HG03159 (cell line): ENCODE measurements around the gene VPS9D1.

Experiments used
- ATAC-seq: cut with Tn5 transposase; IDR thresholded peaks from one replicate; pipeline ENCODE4 v1.9.1; 2021; ENCODE audit warnings: mild to moderate bottlenecking, moderate library complexity; ENCODE audit not compliant: unreplicated experiment

Gene VPS9D1

DNA sequence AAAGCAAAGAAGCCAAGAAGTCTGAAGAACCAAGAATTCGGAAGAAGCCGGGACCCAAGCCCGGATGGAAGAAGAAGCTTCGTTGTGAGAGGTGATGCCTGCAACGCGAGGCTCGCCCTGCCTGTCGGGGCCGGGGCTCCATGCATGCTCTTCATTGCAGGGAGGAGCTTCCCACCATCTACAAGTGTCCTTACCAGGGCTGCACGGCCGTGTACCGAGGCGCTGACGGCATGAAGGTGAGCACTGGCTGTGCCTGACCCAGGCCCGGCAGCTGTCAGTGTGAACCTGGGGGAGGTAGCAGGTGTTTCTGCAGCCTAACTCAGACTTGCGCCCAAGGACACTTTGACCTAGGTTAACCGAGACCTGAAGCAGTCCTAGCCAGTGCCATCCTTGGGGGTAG, 12.6 kb upstream of the VPS9D1 start:
- no peak for ATAC-seq

DNA sequence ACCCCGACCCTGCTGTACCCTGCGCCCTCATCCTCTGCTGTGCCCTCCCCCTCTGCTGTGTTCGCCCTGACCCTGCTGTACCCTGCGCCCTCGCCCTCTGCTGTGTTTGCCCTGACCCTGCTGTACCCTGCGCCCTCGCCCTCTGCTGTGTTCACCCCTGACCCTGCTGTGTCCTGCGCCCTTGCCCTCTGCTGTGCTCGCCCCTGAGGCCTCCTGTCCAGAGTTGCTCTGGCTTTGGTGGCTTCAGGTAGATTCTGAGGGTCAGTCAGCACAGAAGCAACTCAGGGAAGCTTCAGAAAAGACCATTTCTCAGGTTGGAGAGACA, 12.2 kb upstream of the VPS9D1 start:
- ATAC-seq: no peak

DNA sequence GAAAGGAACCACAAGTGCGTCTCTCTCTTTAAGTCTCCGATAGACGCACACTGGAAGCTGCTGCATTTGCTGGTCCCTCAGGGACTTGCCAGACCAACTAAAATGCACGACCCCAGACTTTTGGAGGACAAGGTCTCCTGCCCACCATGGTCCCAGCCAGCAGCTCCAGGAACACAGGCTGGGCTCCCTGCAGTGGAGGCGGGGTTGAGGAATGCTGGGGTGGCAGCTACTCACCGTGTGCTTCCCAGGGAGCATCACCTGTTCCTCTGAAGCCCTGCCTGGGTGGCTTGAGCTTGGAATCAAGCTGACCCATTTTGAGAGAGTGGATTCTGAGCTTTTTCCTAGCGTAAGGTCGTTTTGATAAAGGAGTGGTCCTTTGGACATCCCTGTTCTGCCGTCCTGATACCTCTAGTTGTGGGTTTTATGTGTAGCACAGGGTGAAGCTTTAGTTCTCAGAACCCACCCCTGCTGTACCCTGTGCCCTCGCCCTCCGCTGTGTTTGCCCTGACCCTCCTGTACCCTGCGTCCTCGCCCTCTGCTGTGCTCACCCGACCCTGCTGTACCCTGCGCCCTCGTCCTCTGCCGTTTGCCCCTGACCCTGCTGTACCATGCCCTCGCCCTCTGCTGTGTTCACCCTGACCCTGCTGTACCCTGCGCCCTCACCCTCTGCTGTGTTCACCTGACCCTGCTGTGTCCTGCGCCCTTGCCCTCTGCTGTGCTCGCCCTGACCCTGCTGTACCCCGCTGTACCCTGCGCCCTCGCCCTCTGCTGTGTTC, 11.6 kb upstream of the VPS9D1 start:
- no peak for ATAC-seq

DNA sequence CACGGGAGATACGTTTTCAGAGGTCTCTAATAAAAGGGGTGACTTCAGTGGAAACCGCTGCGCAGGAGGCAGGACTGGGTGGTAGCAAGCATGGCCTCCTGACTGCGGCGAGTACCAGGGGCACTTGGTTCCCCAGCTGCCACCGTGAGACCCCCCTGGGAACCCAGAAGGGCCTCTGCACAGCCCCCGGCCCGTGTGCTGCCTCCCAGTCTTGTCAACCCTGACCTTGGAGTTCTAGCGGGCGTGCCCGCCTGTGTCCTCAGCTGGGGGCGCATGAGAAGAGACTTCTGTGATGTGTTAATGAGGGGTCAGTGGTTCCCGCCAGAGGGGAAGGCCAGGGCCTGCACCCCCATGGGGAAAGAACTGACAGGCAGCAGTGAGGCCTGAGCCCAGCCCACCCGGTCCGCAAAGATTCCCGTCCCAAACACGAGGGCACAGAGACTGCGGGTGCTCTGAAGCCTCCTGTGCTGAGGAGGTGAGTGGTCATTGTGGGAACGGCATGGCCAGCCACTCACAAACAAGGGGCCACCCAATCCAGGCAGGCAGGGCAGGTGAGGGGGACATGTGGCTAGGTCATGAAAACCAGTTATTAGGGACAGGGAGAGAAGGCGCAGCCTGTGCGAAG, 10.0 kb upstream of the VPS9D1 start:
- ATAC-seq: no peak

DNA sequence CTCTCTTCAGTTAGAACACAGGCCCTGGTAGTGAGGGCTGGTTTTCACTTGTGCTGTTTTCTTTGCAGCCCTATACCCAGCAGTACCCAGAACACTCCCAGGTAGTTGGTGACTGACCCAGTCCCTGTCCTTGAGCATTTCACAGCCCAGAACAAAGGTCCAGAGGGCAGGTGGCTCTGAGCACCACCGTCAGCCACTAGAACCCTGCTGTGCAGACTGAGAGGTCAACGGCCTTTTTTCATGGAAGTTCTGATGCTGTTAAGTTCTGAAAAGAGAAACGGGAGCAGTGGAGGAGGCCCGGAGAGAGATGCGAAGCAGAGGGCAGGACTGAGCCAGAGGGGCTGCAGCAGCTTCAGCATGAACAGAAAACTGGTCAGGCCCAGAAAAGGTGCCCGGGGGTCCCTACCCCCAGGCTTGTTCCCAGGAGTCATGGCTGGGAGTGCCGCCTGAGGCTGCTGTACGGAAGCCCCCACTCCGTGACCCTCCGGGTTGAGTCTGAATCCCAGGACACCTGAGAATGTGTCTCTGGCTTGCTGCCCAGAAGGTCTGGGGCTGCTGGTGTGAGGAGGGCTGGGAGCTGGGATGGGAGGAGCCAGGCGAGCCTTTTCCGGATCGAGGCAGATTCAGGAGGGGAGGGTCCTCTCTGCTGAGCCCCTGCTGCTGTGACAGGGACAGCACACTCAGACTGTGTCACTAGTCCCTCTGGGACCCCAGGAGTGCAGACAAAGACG, 9.3 kb upstream of the VPS9D1 start:
- no peak for ATAC-seq

DNA sequence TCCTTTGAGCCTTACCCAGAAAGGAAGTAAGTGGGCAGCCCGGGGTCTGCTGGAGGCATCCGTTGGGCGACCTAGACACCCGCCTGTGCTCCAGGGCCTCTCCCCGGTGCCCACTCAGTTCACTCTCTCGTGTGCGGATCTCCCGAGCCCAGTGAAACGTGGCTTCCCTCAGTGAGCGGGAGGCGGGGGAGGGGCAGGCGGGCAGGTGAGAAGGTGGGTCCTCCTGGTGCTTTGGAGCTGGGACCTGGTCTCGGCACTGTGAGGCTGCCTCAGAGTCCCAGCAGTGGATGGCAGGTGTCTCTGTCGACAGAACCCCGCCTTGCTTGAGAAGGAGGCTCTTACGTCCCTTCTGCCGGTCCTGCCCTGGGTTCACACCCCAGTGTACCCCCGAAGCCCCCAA, 8.6 kb upstream of the VPS9D1 start:
- no peak for ATAC-seq

DNA sequence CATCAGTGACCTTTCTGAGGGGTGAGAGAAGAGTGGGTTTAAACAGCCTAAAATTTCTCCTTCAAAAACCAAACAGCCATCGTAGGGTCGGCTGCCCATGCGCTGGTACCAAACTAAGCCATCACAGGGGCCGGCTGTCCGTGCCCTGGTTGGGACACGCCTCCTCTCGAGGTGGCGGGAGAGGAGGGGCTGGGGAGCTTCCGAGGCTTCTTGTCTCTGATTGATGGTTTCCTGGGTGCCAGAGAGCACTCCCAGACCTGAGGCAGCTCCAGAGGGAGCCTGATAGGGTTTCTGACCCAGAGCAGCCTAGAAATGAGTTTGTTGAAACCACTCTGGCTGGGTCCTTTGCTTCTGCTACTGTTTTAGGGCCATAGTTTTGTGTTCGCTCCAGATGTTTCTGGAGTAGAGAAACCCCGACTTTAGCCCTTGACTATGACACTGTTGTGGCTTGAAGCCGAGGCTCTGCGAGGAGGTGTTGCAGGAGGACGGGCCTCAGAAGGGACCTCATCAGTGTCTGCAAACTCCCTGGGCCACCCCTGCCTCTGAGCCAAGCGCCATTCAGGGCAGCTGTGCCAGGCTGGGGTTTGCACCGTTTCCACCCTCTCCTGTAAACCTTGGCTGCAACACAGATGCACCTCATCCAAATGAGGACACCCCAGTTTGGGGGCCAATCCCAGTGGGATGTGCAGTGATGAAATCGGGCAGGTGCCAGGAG, 6.9 kb upstream of the VPS9D1 start:
- no peak for ATAC-seq

DNA sequence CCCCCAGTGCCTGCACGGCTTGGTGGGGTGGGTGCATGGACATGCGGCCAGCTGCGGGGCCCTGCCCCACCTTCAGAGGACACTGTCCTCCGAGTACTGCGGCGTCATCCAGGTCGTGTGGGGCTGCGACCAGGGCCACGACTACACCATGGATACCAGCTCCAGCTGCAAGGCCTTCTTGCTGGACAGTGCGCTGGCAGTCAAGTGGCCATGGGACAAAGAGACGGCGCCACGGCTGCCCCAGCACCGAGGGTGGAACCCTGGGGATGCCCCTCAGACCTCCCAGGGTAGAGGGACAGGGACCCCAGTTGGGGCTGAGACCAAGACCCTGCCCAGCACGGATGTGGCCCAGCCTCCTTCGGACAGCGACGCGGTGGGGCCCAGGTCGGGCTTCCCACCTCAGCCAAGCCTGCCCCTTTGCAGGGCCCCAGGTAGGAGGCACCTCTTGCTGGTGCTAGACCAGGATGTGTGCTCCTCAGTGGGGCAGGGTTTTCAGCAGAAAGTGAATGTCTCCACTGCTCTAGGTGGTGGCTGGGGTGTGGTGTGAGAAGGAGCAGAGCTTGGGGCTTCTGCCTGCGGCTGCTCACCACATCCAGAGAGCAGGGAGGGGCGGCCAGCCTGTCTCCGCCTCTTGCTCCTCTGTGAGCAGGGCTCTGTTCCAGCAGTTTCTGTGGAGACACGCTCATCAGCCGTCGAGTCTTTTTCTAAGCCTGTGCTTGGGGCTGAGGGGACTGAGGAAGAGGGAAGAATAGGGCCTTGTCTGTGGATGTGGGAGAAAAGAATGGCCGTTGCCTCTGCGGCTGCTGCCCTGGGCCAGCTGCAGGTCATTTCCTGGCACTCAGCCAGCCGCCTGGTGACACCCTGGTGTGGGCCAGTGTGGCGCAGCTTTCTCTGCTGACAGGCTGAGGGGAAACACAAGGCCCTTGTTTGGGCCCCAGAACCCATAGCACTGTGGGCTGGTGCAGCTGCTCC, 2.9 kb upstream of the VPS9D1 start:
- ATAC-seq: no peak

DNA sequence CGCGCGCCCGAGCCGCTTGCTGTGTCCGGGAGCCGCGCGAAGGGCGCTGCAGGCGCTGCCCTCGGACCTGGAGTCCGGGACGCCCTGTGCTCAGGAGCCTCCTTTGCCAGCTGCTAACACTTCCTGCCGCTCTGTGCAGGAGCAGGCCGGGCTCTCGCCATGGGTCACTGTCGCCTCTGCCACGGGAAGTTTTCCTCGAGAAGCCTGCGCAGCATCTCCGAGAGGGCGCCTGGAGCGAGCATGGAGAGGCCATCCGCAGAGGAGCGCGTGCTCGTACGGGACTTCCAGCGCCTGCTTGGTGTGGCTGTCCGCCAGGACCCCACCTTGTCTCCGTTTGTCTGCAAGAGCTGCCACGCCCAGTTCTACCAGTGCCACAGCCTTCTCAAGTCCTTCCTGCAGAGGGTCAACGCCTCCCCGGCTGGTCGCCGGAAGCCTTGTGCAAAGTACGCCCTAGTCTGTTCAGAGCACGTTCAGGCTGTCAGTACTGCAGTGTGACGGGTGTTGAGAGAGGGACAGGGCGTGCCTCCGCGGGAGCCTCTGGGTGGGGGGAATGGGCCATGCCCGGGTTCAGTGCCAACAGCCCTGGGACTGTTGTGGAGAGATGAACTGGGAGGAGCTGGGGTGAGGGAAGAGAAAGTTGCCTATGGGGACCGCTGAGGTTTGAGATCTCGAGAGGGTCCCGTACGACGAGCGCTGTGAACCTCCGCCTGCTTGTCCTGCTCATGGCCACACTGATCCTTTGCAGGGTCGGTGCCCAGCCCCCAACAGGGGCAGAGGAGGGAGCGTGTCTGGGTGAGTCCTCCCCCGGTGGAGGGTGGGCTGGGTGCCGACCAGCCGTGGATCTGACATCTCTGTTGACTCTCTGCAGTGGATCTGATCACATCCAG, 1.9 kb upstream of the VPS9D1 start:
- ATAC-seq: peak; percentile 30

DNA sequence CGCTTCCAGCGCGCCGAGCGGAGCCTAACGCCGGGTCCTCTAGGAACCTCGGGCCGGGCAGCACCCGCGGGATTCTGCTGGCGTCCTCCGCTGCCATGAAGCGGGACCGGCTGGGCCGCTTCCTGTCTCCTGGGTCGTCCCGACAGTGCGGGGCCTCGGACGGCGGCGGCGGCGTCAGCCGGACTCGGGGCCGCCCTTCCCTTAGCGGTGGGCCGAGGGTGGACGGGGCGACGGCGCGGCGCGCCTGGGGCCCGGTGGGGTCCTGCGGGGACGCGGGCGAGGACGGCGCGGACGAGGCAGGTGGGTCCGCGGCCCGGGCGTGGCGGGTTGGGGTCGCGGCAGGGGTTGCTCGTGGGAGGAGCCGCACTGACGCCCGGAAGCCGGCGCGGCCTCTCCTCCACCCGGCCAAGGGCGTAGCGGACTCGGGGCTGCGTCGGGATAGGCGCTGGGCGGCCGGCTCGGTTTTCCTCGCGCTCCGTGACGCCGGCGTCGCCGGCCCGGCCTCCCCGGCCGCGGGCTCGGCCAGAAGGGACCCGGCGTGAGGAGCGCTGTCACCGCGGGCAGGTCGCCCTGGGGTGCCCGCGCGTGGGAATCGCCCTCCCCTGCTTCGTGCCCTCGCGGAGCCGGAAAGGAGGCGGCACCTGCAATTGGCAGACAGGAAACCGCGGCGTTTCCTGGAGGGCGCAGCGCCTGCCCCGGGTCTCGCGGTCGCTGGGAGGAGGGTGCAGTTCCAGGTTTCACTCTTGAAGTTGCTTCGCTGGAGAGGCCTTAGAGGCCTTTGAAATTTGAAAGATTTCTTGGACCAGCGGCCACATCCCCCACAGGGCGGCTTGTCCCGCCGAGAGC, 1.1 kb upstream of the VPS9D1 start:
- ATAC-seq: peak; percentile 27

DNA sequence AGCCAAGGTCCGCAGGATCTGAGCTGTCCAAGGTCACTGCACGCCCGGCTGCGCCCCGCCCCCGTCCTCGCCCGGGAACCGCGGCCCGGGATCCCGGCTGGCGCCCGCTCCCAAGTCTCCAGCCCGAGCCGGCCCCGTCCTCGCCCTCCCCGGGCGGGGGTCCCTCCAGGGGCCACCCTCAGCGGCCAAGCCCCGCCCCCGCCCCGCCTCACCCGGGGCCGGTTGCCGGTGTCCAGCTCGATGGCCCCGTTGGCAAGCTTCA, 216 bp downstream of the VPS9D1 start:
- peak; percentile 11 for ATAC-seq

DNA sequence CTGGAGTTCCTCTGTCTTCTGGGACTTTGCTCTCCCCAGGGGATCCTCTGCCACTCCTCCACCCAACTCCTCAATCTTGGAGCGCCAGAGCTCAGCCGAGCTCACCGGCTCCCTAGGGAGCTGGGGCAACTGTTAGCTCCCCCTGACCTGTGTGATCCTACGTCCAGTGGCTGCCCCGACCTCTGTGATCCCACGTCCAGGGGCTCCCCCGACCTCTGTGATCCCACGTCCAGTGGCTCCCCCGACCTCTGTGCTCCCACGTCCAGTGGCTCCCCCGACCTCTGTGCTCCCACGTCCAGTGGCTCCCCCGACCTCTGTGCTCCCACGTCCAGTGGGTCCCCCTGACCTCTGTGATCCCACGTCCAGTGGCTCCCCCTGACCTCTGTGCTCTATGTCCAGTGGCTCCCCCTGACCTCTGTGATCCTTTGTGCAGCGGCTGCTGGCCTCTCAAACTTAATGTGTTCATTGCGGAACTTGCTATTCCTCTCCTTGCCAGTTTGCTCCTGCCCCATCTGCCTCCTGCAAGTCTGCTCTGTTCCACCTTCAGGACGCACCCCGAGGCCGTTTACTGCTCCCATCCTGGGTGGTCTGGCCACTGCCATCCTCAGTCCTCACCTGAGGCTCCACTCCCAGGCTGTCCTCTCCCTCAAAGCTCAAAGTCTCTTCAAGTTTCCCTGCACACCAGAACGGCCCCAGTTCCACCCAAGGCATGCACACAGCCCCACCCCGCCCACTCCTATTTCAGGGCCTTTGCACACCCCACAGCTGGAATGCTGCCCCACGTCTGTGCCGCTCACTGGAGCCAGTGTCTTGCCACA, 2.8 kb downstream of the VPS9D1 start:
- no peak for ATAC-seq

DNA sequence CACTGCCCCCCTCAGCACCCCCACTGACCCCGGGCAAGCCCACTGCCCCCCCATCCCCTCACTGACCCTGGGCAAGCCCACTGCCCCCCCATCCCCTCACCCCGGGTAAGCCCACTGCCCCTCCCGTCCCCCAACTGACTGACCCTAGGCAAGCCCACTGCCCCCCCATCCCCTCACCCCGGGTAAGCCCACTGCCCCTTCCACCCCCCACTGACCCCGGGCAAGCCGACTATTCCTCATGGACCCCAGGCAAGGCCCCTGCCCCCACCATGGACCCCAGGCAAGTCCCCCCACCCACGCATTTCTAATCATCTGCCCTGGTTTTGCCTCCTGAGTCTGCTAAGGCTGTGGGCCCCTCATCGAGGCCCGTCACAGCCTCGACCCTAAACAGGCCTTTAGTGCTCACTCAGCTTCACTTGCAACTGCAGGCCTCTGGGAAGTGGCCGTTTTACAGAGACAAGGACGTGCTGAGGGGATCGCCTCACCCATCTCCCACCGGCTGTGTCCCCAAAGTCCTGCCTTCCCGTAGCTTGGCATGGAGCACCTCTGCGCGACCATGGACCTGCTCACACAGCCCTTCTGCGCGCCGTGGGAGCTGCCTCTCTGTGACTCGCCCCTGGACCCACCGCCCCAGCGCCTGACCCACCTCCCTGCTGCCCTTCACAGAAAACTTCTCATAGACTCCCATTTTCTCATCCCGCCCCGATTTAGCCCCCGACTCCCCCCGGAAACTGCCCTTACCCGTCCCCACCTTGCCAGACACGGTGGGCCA, 3.6 kb downstream of the VPS9D1 start:
- ATAC-seq: no peak

DNA sequence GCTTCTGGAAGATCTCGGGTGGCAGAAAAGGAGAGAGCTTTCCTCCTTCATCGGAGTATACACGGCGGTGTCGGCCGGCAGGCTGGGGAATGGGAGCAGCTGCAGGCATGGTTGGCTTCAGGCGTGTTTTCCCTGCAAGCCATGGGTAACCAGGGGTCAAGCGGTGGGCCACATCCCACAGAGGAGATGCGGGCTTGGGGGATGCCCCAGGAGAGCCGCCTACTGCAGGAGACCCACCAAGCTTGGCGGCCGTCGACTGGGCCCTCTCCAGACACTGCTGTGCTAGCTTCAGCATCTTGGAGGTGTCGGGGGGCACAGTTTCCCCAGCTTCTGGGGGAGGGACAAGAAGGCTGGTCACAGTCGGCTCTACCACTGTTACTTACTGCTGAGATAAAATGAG, 4.2 kb downstream of the VPS9D1 start:
- ATAC-seq: no peak

DNA sequence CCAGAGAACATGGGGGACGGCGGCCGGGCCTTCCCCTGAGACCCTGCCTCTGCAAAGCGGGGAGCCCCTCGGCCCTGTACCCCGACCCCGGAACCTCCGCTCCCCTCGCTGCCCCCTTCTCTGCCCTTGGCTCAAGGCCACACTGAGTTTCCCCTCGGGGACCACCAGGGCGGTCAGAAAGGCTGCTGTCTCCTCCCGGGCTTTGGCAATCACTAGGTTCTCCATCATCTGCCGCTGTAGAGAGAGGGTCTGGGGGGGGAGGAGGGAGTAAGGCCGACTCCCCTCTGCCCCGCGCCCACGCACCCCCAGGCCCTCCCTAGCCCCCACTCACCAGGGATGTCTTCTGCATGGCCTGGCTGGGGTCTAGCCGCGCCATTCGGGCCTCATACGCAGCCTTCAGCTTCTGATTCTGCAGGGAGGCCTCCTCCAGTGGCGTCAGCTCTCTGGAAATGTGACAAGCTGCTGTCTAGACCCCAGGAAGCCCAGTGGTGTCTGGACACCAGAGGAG, 8.4 kb downstream of the VPS9D1 start:
- no peak for ATAC-seq

DNA sequence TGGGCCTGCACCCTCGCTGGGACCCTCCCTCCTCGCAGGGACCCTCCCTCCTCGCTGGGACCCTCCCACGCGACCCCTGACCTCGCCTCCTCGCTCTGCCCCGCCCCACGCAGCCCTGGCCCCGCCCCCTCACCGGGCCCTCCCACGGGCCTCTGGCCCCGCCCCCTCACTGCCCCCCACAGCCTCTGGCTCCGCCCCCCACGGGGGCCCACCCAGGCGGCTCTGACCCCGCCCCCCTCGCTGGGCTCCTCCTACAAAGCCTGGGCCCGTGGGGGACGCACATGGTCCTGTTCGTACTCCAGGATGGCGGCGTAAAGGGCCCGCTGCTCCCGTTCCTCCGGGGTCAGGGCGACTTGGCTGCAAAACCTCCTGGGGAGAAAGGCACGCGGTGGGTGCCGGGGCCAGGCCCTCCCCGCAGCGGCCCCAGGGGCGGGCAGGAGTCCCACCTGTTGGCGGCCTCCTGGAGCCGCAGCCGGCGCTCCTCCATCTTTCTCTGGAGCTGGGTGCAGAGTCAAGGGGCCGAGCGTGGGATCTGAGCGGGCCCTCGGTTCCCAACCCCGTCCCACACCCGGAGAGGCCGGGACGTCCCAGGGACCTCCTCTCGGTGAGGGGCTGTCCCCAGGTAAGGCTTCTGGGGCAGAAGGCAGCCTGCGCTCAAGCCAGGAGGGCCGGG, 9.0 kb downstream of the VPS9D1 start:
- ATAC-seq: no peak
